Stimulated activated CD4-positive, alpha-beta T cell treated with anti-CD3 and anti-CD28 coated beads, Interleukin-15, amount 100 ng/mL, for 24 hours (primary cell): Measurements from ENCODE around the gene CCDC12.

Experiments used
- DNase-seq: peaks from one replicate; pipeline ENCODE4 v3.0.0-alpha.2; 2020

The CCDC12 gene

GRCh38 chr3:46976326-46977190 lies at the start of gene CCDC12:
Gene CCDC12 (minus strand): TSS chr3:46976745. CDS start chr3:46976732, 13 bp downstream.
- DNase-seq = peak; percentile 94

GRCh38 chr3:47024932-47025331 lies 48.4 kb upstream of the CCDC12 start:
- no peak for DNase-seq

GRCh38 chr3:47022641-47023071 lies 46.1 kb upstream of the CCDC12 start:
- DNase-seq = no peak

- DNase-seq = no peak
Observed at GRCh38 chr3:47020311-47020710, 43.8 kb upstream of the CCDC12 start.

GRCh38 chr3:47019201-47019600 lies 42.7 kb upstream of the CCDC12 start:
- peak; percentile 58 for DNase-seq

GRCh38 chr3:47018269-47018611 lies 41.7 kb upstream of the CCDC12 start:
- no peak for DNase-seq

- DNase-seq = no peak
Observed at GRCh38 chr3:47017504-47018268, 41.1 kb upstream of the CCDC12 start.

GRCh38 chr3:47016934-47017435 lies 40.4 kb upstream of the CCDC12 start:
- DNase-seq = peak; percentile 42

- no peak for DNase-seq
Observed at GRCh38 chr3:47016086-47016933, 39.8 kb upstream of the CCDC12 start.

- DNase-seq = no peak
Observed at GRCh38 chr3:47015151-47015550, 38.6 kb upstream of the CCDC12 start.

- no peak for DNase-seq
Observed at GRCh38 chr3:47014036-47014435, 37.5 kb upstream of the CCDC12 start.

GRCh38 chr3:47013231-47013630 lies 36.7 kb upstream of the CCDC12 start:
- DNase-seq = no peak

- DNase-seq = no peak
Observed at GRCh38 chr3:47012342-47013230, 36.0 kb upstream of the CCDC12 start.

- no peak for DNase-seq
Observed at GRCh38 chr3:47011371-47011770, 34.8 kb upstream of the CCDC12 start.

- no peak for DNase-seq
Observed at GRCh38 chr3:47010910-47011309, 34.4 kb upstream of the CCDC12 start.

- DNase-seq = no peak
Observed at GRCh38 chr3:47010111-47010712, 33.7 kb upstream of the CCDC12 start.

- DNase-seq = peak; percentile 82
Observed at GRCh38 chr3:47009225-47010110, 32.9 kb upstream of the CCDC12 start.

GRCh38 chr3:47008851-47009224 lies 32.3 kb upstream of the CCDC12 start:
- no peak for DNase-seq

- DNase-seq = no peak
Observed at GRCh38 chr3:47008234-47008796, 31.8 kb upstream of the CCDC12 start.
